Activated CD8-positive, alpha-beta memory T cell treated with anti-CD3 and anti-CD28 coated beads for 36 hours (primary cell): Measurements from ENCODE around the gene KATNB1. TPM values are rescaled to one million over a fixed set of nuclear protein-coding genes. Genes with fewer than 3 reads are reported as not detected.
"Not testable (repeated sequence)": the region's sequence is repeated elsewhere in the genome, so short reads cannot be mapped to it uniquely, and the experiment has no call there.

Experiments used
- CTCF ChIA-PET: fragments of 350-600 bp; sonication (Branson Sonifier 250); formaldehyde crosslinking; loops from one replicate; lab custom pipeline; 2021; ENCODE audit warnings: antibody characterized with exemption; lab: Charles Lee
- POLR2A ChIA-PET: fragments of 350-600 bp; sonication (Branson Sonifier 250); formaldehyde crosslinking; loops from one replicate; lab custom pipeline; 2021; ENCODE audit warnings: antibody characterized with exemption; lab: Charles Lee
- total RNA-seq, 2 experiments: library from RNA; stranded (reverse); gene quantifications; one replicate each; pipeline ENCODE4 v1.2.3, GENCODE V29; 2021

The KATNB1 gene
- total RNA-seq, 2 experiments from 2014 or later, result 58.6 to 64.3 TPM

DNA sequence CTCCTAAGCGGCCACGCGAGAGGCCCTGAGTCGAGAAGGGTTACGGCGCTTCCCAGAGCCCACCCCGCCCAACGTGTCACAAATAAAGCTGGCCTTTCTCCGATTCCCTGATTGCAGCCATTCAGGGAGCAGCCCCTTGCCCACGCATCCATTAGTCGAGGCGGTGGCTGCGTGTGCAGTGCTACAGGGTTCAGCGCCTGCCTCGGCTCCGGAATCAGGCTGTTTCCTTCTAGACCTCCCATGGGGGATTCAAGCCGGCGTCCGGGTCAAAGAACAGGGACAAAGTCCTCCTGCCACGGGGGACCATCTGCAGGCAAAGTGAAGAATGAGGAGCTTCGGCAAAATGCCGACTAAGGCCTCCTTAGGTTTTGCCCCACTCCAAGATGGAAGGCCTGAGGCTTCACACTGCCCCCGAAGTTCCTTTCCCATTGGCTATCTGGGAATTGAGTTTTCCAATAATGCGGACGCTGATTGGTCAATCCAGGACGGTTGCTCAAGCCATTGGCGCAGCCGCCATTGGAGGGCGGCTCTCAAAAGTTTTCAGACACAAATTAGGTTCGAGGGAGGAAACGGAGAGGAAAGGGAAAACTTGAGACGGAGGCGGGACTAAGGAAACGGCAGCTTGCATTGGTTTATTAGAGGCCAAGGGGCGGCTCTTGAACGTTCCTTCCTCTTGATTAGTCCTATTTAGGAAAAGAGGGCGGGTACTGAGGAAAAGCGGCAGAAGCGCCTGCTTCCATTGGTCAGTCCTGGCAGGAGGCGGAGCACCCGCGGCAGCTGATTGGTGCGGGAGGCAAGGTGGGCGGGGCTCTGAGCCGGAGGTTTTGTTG, 430 bp upstream of the KATNB1 start:
- CTCF ChIA-PET, result interaction anchor here (0.6 to 2.8 kb wide), 6 partner anchors 8 to 270 kb away, joined by 3 to 13 read pairs (median 3); no protein-coding TSS in a partner anchor
- POLR2A ChIA-PET, result interaction anchor here (0.6 to 1.2 kb wide), 6 partner anchors 42 to 153 kb away, joined by 3 to 5 read pairs (median 3); no protein-coding TSS in a partner anchor

GRCh38 chr16:57736419-57737351, 1.1 kb downstream of the KATNB1 start:
- POLR2A ChIA-PET, result interaction anchor here (1.4 kb wide), 1 partner anchor 162 kb away, joined by 3 read pairs; no protein-coding TSS in a partner anchor

GRCh38 chr16:57738844-57739243, 3.3 kb downstream of the KATNB1 start:
- CTCF ChIA-PET, result interaction anchor here (1.0 kb wide), 1 partner anchor 9 kb away, joined by 3 read pairs; no protein-coding TSS in a partner anchor
- POLR2A ChIA-PET, result no interaction called here

More at GRCh38 chr16:57736419-57737351, 1.1 kb downstream of the KATNB1 start:
- CTCF ChIA-PET, result interaction anchor here (1.0 to 2.8 kb wide), 7 partner anchors 21 to 268 kb away, joined by 3 to 13 read pairs (median 3); partner anchors contain the start of gene USB1

DNA sequence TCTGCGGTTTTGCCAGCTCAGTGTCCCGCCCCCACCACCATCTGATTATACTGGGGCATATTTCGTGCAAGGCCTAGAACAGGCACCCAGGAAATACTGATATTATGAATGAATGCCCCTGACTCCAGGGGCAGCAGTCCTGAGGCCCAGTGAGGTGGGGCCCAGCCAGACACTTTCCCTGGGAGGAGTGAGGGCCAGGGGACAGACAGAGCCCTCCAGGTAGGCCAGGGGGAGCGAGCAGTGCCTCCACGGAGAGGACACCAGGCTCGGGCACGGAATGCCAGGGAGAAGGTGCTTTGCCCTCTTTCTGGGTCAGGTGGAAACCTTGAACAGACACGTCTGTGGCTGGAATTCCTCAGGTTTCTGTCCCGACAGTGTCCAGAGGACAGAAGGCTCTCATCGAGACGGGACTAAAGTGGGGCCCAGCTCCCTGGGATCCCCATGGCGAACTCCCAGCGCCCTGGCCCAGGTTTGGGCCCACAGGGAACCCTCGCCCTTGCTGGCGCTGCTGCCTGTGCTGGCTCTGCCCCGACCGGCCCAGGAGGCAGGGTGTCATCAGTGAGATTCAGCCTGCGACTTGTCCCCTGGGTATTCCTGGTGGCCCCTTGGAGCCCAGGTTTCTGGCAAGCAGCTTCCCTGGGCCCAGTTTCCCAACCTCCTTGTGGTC, 4.3 kb downstream of the KATNB1 start:
- CTCF ChIA-PET, result interaction anchor here (1.0 kb wide), 1 partner anchor 8 kb away, joined by 3 read pairs; no protein-coding TSS in a partner anchor
- POLR2A ChIA-PET, result no interaction called here

DNA sequence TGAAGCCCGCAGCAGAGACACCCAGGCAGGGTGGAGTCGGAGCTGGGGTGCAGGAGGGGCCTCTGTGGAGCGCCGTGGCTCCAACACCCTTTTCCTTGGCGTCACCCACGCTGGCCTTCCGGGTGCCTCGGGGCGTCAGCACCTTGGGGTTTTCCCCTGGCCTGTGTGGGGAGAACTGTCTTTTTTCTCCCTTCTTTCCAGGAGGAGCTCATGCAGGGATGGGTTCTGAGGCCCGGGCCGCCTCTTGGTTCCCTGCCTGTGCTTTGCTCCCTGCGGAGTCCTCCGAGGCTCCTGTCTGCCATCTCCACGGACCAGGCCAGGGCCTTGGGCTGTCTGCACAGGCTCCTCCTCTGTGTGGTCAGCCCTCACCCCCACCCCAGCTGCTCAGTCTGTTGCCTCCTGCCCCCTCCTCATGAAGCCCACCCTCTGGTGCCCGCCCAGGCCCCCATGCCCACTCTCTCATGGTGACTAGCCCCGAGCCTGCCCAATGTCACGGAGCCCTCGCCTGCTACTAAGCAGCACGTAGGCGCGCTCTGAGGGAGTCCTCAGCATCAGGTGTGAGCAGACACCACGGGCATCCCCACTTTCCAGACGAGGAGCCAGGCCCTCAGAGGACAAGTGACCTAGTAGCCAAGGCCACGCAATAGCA, 5.0 kb downstream of the KATNB1 start:
- CTCF ChIA-PET, result interaction anchor here (1.5 kb wide), 1 partner anchor 16 kb away, joined by 6 read pairs; no protein-coding TSS in a partner anchor
- POLR2A ChIA-PET, result no interaction called here

- CTCF ChIA-PET, result interaction anchor here (1.5 kb wide), 1 partner anchor 15 kb away, joined by 6 read pairs; no protein-coding TSS in a partner anchor
- POLR2A ChIA-PET, result no interaction called here
Measured at GRCh38 chr16:57741660-57742191, 6.2 kb downstream of the KATNB1 start.

- CTCF ChIA-PET, result no interaction called here
Measured at GRCh38 chr16:57742543-57742942, 7.0 kb downstream of the KATNB1 start.

GRCh38 chr16:57743458-57743857, 7.9 kb downstream of the KATNB1 start:
- CTCF ChIA-PET, result no interaction called here

More at GRCh38 chr16:57742543-57742942, 7.0 kb downstream of the KATNB1 start:
- POLR2A ChIA-PET, result no interaction called here

DNA sequence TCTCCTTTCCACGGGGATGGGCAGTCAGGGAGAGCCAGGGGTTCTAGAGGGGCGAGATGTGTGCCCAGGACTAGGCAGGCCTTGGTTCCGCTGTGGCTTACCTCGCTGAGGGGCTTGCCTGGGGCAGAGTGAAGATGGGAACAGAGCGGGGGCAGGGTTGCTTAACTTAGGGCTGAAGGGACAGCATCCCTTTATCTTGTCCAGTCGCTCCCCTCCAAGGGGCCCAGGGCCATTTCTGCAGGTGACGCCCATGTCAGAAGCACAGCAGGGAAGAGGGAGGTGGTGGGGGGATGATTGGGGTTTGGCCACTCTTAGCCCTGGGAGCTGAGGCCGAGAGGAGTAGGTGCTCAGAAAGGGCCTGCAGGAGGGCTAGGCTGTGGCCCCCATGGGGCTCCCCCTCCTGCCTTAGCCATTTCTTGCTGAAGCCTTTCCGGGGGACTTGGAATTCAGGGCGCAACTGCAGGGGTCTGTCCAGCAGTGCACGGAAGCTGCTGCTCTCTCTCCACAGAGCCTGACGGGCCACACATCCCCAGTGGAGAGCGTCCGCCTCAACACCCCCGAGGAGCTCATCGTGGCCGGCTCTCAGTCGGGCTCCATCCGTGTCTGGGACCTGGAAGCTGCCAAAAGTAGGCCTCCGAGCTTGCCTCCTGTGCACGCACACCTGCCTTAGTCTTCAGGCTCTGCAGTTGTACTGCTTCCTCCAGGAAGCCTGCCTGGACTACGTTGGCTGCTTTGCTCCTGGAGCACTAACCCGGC, 8.5 kb downstream of the KATNB1 start:
- ChIA-PET POLR2A (no interaction called here), CTCF (no interaction called here)

More at GRCh38 chr16:57743458-57743857, 7.9 kb downstream of the KATNB1 start:
- POLR2A ChIA-PET, result no interaction called here

DNA sequence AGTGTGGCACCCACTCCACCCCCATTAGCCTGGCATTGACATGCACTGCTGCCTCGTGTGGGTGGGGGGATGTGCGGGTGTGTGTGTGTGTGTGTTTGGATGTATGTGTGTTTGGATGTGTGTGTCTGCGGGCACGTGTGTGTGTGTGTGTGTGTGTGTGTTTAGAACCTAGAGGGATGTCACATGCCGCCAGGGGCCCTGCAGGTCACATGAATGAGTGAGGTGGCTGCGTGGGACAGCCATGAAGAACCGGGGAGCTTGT, 9.0 kb downstream of the KATNB1 start:
- CTCF ChIA-PET, result no interaction called here
- POLR2A ChIA-PET, result no interaction called here

DNA sequence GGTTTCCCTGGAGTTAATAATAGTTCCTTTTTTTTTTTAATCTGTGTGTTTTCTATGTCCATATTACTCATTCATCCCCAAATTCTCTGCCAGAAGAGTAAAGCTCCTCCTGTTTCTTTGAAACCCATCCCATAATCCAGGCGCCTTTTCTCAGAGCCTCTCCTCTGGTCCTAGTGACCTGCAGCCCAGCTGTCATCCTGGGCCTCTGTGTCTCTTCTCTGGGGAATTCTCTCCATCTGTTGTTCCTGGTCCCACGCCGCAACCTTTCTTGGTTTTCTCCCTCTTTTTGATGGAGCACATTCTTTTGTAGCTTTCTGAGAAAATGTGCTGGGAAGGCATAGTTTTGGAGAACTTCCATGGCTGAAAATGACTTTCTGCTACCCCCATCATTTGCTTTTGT, 10.2 kb downstream of the KATNB1 start:
- CTCF ChIA-PET, result no interaction called here

GRCh38 chr16:57746316-57746715, 10.7 kb downstream of the KATNB1 start:
- POLR2A ChIA-PET, result interaction anchor here (0.7 kb wide), 1 partner anchor 379 kb away, joined by 3 read pairs; no protein-coding TSS in a partner anchor

More for the DNA sequence above, 10.2 kb downstream of the KATNB1 start:
- POLR2A ChIA-PET, result interaction anchor here (0.7 kb wide), 1 partner anchor 380 kb away, joined by 3 read pairs; no protein-coding TSS in a partner anchor

GRCh38 chr16:57747091-57747490, 11.5 kb downstream of the KATNB1 start:
- CTCF ChIA-PET, result no interaction called here
- POLR2A ChIA-PET, result no interaction called here

More at GRCh38 chr16:57746316-57746715, 10.7 kb downstream of the KATNB1 start:
- CTCF ChIA-PET, result not testable (repeated sequence)

DNA sequence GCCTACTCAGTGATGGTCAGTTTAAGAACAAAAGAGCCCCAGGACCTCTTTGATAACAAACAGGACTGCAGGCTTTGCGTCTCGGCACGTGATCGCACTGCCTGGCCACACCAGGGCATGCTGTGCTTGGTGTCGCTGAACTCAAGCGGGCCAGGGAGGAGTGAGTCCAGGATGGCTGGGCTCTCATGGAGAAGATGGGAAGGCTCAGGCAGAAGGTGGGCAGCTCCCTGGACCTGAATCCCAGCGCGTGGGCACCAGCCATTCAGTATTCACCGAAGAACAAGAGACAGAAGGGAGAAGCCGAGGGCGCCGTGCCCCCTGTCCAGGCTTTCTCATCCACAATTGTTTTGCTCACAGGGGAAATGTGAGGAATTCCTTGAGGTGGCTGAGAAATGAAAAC, 11.9 kb downstream of the KATNB1 start:
- ChIA-PET POLR2A (no interaction called here), CTCF (no interaction called here)

DNA sequence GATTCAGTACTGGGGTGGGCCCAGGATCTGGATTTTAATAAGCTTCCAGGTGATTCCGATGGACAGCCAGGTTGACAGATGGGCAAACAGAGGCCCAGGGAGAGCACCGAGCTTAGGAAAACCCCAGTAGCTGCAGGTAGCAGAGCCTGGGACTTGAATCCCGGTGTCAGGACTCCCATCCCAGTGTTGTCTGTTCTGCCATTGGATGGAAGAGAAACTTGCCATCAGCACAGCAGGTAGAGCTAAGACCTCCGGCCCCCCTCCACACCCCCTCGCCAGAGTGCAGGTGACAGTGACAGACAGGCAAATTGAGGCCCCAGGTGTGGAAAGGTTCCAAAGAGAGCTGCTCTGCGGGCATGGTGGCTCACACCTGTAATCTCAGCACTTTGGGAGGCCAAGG, 12.4 kb downstream of the KATNB1 start:
- POLR2A ChIA-PET, result no interaction called here
- CTCF ChIA-PET, result interaction anchor here (0.6 to 0.7 kb wide), 2 partner anchors 9 to 1132 kb away, joined by 3 to 5 read pairs; no protein-coding TSS in a partner anchor

GRCh38 chr16:57748596-57748995, 13.0 kb downstream of the KATNB1 start:
- ChIA-PET CTCF (interaction anchor here (0.6 to 0.7 kb wide), 2 partner anchors 9 to 1132 kb away, joined by 3 to 5 read pairs; no protein-coding TSS in a partner anchor), POLR2A (no interaction called here)

DNA sequence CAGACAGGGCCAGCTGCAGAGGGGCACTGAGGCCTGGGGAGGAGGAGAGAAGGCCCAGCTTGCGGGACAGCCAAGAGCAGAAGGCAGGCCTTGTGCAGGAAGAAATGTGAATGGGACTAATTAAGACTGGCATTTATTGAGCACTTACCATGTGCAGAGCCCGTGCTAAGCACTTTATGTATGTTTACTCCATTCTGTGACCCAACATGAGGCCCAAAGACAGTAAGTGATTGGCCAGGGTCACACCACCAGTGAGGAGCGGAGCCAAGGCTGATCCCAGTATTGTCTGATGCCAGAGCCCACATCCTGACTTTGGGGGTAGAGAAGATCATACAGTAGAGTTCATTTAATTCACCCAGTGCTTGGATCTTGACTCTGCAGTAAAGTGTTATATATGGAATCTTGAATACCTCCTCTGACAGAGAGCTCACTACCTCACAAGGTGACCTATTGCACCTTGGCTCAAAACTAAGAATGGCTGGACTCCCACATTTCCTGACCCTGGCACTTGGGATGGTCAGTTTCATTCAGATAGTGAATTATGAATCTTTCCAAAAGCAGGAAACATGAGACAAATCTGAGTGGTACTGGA, 13.6 kb downstream of the KATNB1 start:
- ChIA-PET POLR2A (no interaction called here), CTCF (no interaction called here)
